SK-N-SH treated with all-trans-retinoic acid at 6 μM for 48 hours (cell line): ENCODE measurements around the gene POLD1.

Experiments
- ATAC-seq: fragments of 200-7000 bp; cut with Tn5 transposase; 3 replicates; pipeline ENCODE4 v1.9.1; 2020; ENCODE audit warnings: mild to moderate bottlenecking, moderate library complexity
- ARNTL ChIP-seq: fragments of 450-650 bp; formaldehyde crosslinking; IDR thresholded peaks from 2 replicates; pipeline ENCODE4 v1.5.0; 2020; ENCODE audit warnings: low read depth, mild to moderate bottlenecking, moderate library complexity, borderline replicate concordance
- BACH2 ChIP-seq: fragments of 250-450 bp; sonication (Bioruptor Pico); IDR thresholded peaks from 2 replicates; pipeline ENCODE4 v1.9.0; 2021; ENCODE audit warnings: mild to moderate bottlenecking, borderline replicate concordance
- CREB5 ChIP-seq: fragments of 250-450 bp; sonication (Bioruptor Pico); IDR thresholded peaks from 2 replicates; pipeline ENCODE4 v1.5.1; 2020; ENCODE audit warnings: low read depth, mild to moderate bottlenecking, moderate library complexity
- CSDC2 ChIP-seq: fragments of 250-450 bp; sonication (Bioruptor Pico); IDR thresholded peaks from 2 replicates; pipeline ENCODE4 v1.5.0; 2020; ENCODE audit warnings: mild to moderate bottlenecking, moderate library complexity
- CSRNP3 ChIP-seq: fragments of 250-450 bp; sonication (Bioruptor Pico); IDR thresholded peaks from 2 replicates; pipeline ENCODE4 v1.5.1; 2021; ENCODE audit warnings: mild to moderate bottlenecking, moderate library complexity
- ESRRG ChIP-seq: fragments of 250-450 bp; sonication (Bioruptor Pico); IDR thresholded peaks from 2 replicates; pipeline ENCODE4 v1.6.1; 2021; ENCODE audit warnings: mild to moderate bottlenecking
- GLIS3 ChIP-seq: fragments of 250-450 bp; sonication (Bioruptor Pico); IDR thresholded peaks from 2 replicates; pipeline ENCODE4 v1.5.0; 2020; ENCODE audit warnings: mild to moderate bottlenecking, moderate library complexity
- ISL1 ChIP-seq: fragments of 250-450 bp; sonication (Bioruptor Pico); IDR thresholded peaks from 2 replicates; pipeline ENCODE4 v2.1.2; 2022; ENCODE audit warnings: mild to moderate bottlenecking, moderate library complexity
- OSR1 ChIP-seq: fragments of 250-450 bp; sonication (Bioruptor Pico); IDR thresholded peaks from 2 replicates; pipeline ENCODE4 v1.8.0; 2022; ENCODE audit warnings: moderate library complexity, mild to moderate bottlenecking, inconsistent platforms
- PATZ1 ChIP-seq: fragments of 250-450 bp; sonication (Bioruptor Pico); IDR thresholded peaks from 2 replicates; pipeline ENCODE4 v1.8.0; 2020; ENCODE audit warnings: mild to moderate bottlenecking, moderate library complexity, borderline replicate concordance
- POU6F1 ChIP-seq: fragments of 250-450 bp; sonication (Bioruptor Pico); IDR thresholded peaks from 2 replicates; pipeline ENCODE4 v1.8.0; 2021; ENCODE audit warnings: low read depth, mild to moderate bottlenecking, moderate library complexity, borderline replicate concordance
- PPARA ChIP-seq: fragments of 250-450 bp; sonication (Bioruptor Pico); IDR thresholded peaks from 2 replicates; pipeline ENCODE4 v1.5.0; 2020; ENCODE audit warnings: mild to moderate bottlenecking, borderline replicate concordance
- RARB ChIP-seq: fragments of 250-450 bp; sonication (Bioruptor Pico); IDR thresholded peaks from 2 replicates; pipeline ENCODE4 v1.8.0; 2021; ENCODE audit warnings: mild to moderate bottlenecking, moderate library complexity
- SNAI2 ChIP-seq: fragments of 250-450 bp; sonication (Bioruptor Pico); IDR thresholded peaks from 2 replicates; pipeline ENCODE4 v1.5.0; 2020; ENCODE audit warnings: mild to moderate bottlenecking, moderate library complexity
- TOX ChIP-seq: fragments of 250-450 bp; sonication (Bioruptor Pico); IDR thresholded peaks from 2 replicates; pipeline ENCODE4 v1.8.0; 2021; ENCODE audit warnings: mild to moderate bottlenecking, moderate library complexity, borderline replicate concordance
- TSHZ2 ChIP-seq: fragments of 250-450 bp; sonication (Bioruptor Pico); IDR thresholded peaks from 2 replicates; pipeline ENCODE4 v1.5.0; 2020; ENCODE audit warnings: mild to moderate bottlenecking, moderate library complexity
- ZC3H10 ChIP-seq: fragments of 250-450 bp; sonication (Bioruptor Pico); IDR thresholded peaks from 2 replicates; pipeline ENCODE4 v1.5.1; 2021; ENCODE audit warnings: mild to moderate bottlenecking, moderate library complexity
- ZFP3 ChIP-seq: fragments of 250-450 bp; sonication (Bioruptor Pico); IDR thresholded peaks from 2 replicates; pipeline ENCODE4 v1.5.0; 2020; ENCODE audit warnings: mild to moderate bottlenecking, moderate library complexity
- ZFP30 ChIP-seq: fragments of 450-650 bp; formaldehyde crosslinking; IDR thresholded peaks from 2 replicates; pipeline ENCODE4 v1.5.0; 2022; ENCODE audit warnings: mild to moderate bottlenecking, moderate library complexity
- ZNF565 ChIP-seq: fragments of 450-650 bp; formaldehyde crosslinking; conservative IDR thresholded peaks from 2 replicates; pipeline ENCODE4 v1.5.0; 2020; ENCODE audit warnings: low read depth, mild to moderate bottlenecking, moderate library complexity
- ZNF70 ChIP-seq: fragments of 450-650 bp; formaldehyde crosslinking; IDR thresholded peaks from 2 replicates; pipeline ENCODE4 v1.5.0; 2020; ENCODE audit warnings: mild to moderate bottlenecking, moderate library complexity

The POLD1 gene

GRCh38 chr19:50401605-50402450, 17.7 kb downstream of the POLD1 start:
- TF ChIP-seq ZFP3 (CRISPR knock-in tag) (no peak), ZFP30 (CRISPR knock-in tag) (no peak), ISL1 (CRISPR knock-in tag) (no peak), TOX (CRISPR knock-in tag) (no peak), GLIS3 (CRISPR knock-in tag) (no peak), BACH2 (CRISPR knock-in tag) (no peak), ESRRG (CRISPR knock-in tag) (no peak), SNAI2 (no peak), PATZ1 (no peak), ZNF565 (CRISPR knock-in tag) (no peak), PPARA (no peak), ARNTL (CRISPR knock-in tag) (no peak)
- ATAC-seq = no peak

- TF ChIP-seq CREB5 = no peak
- no peak for TF ChIP-seq ISL1 (CRISPR knock-in tag)
- TF ChIP-seq PATZ1 = no peak
- TF ChIP-seq ZC3H10 = no peak
- no peak for TF ChIP-seq CSDC2 (CRISPR knock-in tag)
- no peak for TF ChIP-seq ESRRG (CRISPR knock-in tag)
- no peak for TF ChIP-seq TSHZ2
- no peak for TF ChIP-seq CSRNP3 (CRISPR knock-in tag)
- no peak for TF ChIP-seq ZNF565 (CRISPR knock-in tag)
- no peak for TF ChIP-seq ARNTL (CRISPR knock-in tag)
- TF ChIP-seq POU6F1 = no peak
- no peak for TF ChIP-seq ZFP3 (CRISPR knock-in tag)
- TF ChIP-seq OSR1 (CRISPR knock-in tag) = no peak
- no peak for TF ChIP-seq RARB (CRISPR knock-in tag)
- no peak for TF ChIP-seq ZFP30 (CRISPR knock-in tag)
- no peak for TF ChIP-seq TOX (CRISPR knock-in tag)
- TF ChIP-seq BACH2 (CRISPR knock-in tag) = no peak
- no peak for TF ChIP-seq PPARA
- no peak for TF ChIP-seq ZNF70
- ATAC-seq = no peak
Measured at GRCh38 chr19:50402544-50403301, 18.6 kb downstream of the POLD1 start.
